ENCODE results near the gene WSB1.

GRCh38 chr17:27303734-27304133 lies 9.8 kb downstream of the WSB1 start:
- TF ChIP-seq, protein P1, sequence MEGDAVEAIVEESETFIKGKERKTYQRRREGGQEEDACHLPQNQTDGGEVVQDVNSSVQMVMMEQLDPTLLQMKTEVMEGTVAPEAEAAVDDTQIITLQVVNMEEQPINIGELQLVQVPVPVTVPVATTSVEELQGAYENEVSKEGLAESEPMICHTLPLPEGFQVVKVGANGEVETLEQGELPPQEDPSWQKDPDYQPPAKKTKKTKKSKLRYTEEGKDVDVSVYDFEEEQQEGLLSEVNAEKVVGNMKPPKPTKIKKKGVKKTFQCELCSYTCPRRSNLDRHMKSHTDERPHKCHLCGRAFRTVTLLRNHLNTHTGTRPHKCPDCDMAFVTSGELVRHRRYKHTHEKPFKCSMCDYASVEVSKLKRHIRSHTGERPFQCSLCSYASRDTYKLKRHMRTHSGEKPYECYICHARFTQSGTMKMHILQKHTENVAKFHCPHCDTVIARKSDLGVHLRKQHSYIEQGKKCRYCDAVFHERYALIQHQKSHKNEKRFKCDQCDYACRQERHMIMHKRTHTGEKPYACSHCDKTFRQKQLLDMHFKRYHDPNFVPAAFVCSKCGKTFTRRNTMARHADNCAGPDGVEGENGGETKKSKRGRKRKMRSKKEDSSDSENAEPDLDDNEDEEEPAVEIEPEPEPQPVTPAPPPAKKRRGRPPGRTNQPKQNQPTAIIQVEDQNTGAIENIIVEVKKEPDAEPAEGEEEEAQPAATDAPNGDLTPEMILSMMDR (IDR thresholded peaks at IDR 0.05; ENCODE audit: borderline replicate concordance, extremely low read depth, low read length, poor library complexity, severe bottlenecking), result no peak
- TF ChIP-seq EZH2 (IDR thresholded peaks at IDR 0.05; ENCODE audit: borderline replicate concordance, low read depth, low read length, severe bottlenecking), result no peak

Data from DND-41 (cell line).